Effector memory CD4-positive, alpha-beta T cell (primary cell): ENCODE results near the gene IQCK.
A peak's percentile ranks its signal among the peaks of the same experiment; 100 is the strongest.

Experiments used
- DNase-seq, 3 donors: peaks; one replicate each; pipeline ENCODE4 v3.0.0-alpha.2; 2020
- H3K27ac ChIP-seq: 2 replicates; pipeline ENCODE4 v1.7.0; 2013; ENCODE audit warnings: mild to moderate bottlenecking, low read length, moderate library complexity; ENCODE audit not compliant: insufficient read depth, poor library complexity, severe bottlenecking
- H3K27me3 ChIP-seq: replicated peaks from 2 replicates; pipeline ENCODE4 v1.7.0; 2013; ENCODE audit warnings: mild to moderate bottlenecking, low read length; ENCODE audit not compliant: insufficient read depth, control insufficient read depth, poor library complexity, severe bottlenecking
- H3K36me3 ChIP-seq: 2 replicates; pipeline ENCODE4 v1.7.0; 2013; ENCODE audit warnings: mild to moderate bottlenecking, low read length, moderate library complexity; ENCODE audit not compliant: control insufficient read depth, insufficient read depth
- H3K4me1 ChIP-seq: 2 replicates; pipeline ENCODE4 v1.7.0; 2013; ENCODE audit warnings: low read length, mild to moderate bottlenecking; ENCODE audit not compliant: control insufficient read depth, insufficient read depth, poor library complexity, severe bottlenecking
- H3K4me3 ChIP-seq: 2 replicates; pipeline ENCODE4 v1.7.0; 2013; ENCODE audit warnings: low read length, low read depth, mild to moderate bottlenecking; ENCODE audit not compliant: insufficient read depth, poor library complexity, severe bottlenecking
- H3K9me3 ChIP-seq: 2 replicates; pipeline ENCODE4 v1.7.0; 2013; ENCODE audit warnings: mild to moderate bottlenecking, low read length, moderate library complexity; ENCODE audit not compliant: control insufficient read depth

IQCK gene

DNA sequence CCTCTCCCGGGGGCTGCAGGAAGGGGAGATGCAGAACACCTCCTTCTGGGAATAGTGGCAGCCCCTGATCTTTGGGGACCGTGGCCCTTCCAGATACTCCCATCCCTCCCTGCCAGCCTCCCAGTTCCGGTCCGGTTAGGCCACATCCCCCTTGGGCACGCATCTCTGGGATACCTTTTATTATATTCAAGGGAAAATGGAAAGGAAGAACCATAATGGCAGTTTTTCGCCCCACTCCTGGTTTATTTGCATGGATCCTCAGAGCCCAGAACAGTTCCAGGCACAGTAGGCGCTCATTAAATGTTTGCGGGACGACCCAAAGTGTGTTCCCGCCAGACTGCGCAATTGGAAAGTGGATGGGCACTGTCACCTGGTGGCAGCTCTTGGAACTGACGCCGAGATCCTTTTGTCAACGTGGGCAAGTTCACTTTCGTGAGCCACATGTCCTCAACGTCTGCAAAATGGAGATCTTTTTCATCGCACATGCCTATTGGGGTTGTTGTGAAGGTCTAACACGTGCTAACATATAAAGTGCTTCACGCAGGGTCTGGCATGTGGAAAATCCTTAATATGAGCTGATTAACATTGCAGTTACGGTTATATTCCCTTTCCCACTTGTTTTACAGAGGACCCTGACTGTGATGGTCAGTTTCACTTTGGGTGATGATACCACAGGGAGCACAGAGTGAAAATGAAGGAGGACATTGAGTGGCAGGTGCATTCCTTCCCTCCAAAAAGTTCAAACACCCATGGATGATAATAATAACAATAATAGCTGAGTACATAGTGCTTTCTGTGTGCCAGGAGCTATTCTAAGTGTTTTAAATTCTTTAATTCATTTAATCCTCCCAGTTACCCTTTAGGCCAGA, 168.2 kb downstream of the IQCK start:
- peak; percentile 50 to 63 (median 60) for DNase-seq
- no peaks in the 10 kb centered on the region for H3K9me3 ChIP-seq
- H3K27me3 ChIP-seq = peaks cover 27% of the 10 kb centered on the region
- peaks cover 29% of the 10 kb centered on the region for H3K4me1 ChIP-seq
- peak overlapping the region; percentile 49 for H3K4me3 ChIP-seq
- no peaks in the 10 kb centered on the region for H3K36me3 ChIP-seq
- H3K27ac ChIP-seq = no peak overlapping the region

DNA sequence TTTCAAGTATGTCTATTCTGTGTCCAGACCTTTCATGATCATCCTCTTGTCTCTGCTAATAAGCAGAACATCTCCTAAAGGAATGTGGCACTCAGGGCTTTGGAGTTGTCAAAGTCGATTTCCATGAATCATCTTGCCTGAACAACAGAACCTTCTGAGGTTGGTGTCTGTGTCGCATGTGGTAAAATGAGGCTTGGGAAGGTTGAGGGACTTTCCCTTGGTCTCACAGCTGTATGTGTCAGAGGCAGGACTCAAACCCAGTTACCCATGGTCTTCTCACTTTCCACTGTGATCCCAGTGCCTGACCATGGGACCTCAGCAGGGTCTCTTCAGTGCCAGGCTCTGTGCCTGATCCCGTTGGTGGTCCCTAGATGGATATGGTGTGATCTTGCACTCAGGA, 170.8 kb downstream of the IQCK start:
- H3K27me3 ChIP-seq = peaks cover 12% of the 10 kb centered on the region
- H3K4me3 ChIP-seq = no peak overlapping the region
- no peak overlapping the region for H3K27ac ChIP-seq
- no peak for DNase-seq
- H3K36me3 ChIP-seq = no peaks in the 10 kb centered on the region
- H3K9me3 ChIP-seq = no peaks in the 10 kb centered on the region
- peaks cover 21% of the 10 kb centered on the region for H3K4me1 ChIP-seq

DNA sequence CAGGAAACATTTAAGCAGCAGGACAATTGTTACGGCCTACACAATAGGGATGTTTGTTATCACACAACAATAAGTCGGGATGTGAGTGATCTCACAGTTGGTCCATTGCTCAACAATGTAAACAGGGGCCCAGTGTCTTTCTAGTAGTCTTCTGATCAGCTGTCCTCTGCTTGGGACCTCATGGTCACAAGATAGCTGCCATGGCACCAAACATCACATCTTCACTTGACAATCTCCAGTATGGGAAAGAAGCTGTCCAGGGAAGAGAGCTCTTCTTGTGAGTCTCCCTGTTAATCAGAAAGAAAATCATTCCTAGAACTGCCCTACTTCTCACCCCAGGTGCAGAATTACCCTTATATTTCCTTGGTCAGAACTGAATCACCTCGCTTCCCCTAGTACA, 172.8 kb downstream of the IQCK start:
- no peak overlapping the region for H3K27ac ChIP-seq
- no peak for DNase-seq
- H3K9me3 ChIP-seq = no peaks in the 10 kb centered on the region
- no peaks in the 10 kb centered on the region for H3K36me3 ChIP-seq
- H3K4me1 ChIP-seq = peaks cover 7% of the 10 kb centered on the region
- H3K4me3 ChIP-seq = no peak overlapping the region
- peaks cover 2% of the 10 kb centered on the region for H3K27me3 ChIP-seq

DNA sequence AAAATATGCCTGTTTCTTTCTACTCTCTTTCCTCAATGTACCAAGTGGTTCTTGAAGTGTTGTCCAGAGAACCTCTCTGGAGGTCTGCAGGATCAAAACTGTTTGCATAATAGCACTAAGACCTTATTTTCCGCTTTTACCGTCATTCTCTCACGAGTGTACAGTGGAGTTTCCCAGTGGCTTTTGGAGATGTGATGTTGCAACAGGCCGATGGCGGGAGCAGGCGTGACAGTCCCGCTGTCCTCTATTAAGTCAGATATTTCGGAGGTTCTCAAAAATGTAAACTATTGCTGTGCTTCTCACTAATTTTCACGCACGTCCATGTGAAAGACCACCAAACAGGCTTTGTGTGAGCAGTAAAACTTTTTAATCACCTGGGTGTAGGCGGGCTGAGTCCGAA, 174.8 kb downstream of the IQCK start:
- H3K36me3 ChIP-seq = no peaks in the 10 kb centered on the region
- no peak overlapping the region for H3K27ac ChIP-seq
- no peak overlapping the region for H3K4me3 ChIP-seq
- H3K27me3 ChIP-seq = no peaks in the 10 kb centered on the region
- H3K9me3 ChIP-seq = no peaks in the 10 kb centered on the region
- H3K4me1 ChIP-seq = no peaks in the 10 kb centered on the region
- DNase-seq = no peak

DNA sequence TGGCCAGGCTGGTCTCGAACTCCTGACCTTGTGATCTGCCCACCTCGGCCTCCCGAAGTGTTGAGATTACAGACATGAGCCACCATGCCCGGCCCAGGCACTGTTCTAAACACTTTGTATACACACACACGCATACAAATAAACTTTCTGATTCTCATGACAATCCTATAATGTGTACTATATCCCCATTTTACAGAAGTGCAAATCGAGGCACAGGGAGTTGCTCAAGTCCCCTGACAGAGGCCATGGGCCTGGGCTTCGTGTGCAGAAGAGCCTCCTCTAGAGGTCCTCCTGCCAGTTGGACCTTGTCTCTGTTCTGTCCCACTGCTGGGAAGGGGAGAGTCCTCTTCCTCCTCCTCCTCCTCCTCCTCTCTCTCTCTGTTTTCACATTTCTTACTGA, 176.5 kb downstream of the IQCK start:
- DNase-seq = no peak
- Histone ChIP-seq H3K27ac (no peak overlapping the region), H3K4me1 (no peaks in the 10 kb centered on the region), H3K36me3 (no peaks in the 10 kb centered on the region), H3K9me3 (no peaks in the 10 kb centered on the region), H3K4me3 (no peak overlapping the region), H3K27me3 (no peaks in the 10 kb centered on the region)

DNA sequence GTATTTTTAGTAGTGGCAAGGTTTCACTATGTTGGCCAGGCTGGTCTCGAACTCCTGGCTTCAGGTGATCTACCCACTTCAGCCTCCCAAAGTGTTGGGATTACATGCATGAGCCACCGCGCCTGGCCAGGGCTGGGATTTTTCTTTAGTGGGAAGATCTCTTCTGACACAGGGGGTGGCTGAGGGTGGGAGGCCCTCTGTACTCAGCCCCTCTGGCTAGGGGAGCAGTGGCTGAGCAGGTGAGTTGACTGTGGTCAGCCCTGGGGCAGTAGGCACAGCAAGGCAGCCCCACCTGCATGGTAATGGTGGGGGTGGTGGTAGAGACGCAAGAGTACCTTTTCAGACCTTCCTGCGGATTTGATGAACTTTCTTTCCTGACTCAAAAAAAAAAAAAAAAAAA, 178.9 kb downstream of the IQCK start:
- no peaks in the 10 kb centered on the region for H3K36me3 ChIP-seq
- H3K27ac ChIP-seq = no peak overlapping the region
- H3K4me3 ChIP-seq = no peak overlapping the region
- H3K4me1 ChIP-seq = no peaks in the 10 kb centered on the region
- no peak for DNase-seq
- H3K9me3 ChIP-seq = no peaks in the 10 kb centered on the region
- H3K27me3 ChIP-seq = no peaks in the 10 kb centered on the region

DNA sequence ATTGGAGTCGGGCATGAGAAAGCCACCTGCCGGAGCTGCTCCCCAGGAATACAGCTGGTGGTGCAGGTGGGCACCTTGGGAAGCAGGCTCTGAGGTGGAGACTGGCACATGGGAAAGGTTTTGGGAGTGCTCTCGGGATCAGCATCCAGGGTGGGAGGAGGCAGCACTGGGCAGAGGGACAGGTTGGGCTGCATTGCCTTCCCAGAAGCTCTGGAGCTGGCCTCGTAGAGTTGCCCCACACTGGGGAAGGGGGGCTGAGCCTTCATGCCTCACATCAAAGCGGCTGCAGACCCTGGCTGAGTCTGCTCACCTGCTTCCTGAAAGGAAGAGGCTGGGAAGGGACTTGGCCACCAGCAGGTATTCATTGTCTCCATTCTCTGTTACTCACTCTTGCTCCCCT, 180.1 kb downstream of the IQCK start:
- DNase-seq = no peak
- Histone ChIP-seq H3K27ac (no peak overlapping the region), H3K36me3 (no peaks in the 10 kb centered on the region), H3K4me1 (no peaks in the 10 kb centered on the region), H3K27me3 (no peaks in the 10 kb centered on the region), H3K4me3 (no peak overlapping the region), H3K9me3 (no peaks in the 10 kb centered on the region)

DNA sequence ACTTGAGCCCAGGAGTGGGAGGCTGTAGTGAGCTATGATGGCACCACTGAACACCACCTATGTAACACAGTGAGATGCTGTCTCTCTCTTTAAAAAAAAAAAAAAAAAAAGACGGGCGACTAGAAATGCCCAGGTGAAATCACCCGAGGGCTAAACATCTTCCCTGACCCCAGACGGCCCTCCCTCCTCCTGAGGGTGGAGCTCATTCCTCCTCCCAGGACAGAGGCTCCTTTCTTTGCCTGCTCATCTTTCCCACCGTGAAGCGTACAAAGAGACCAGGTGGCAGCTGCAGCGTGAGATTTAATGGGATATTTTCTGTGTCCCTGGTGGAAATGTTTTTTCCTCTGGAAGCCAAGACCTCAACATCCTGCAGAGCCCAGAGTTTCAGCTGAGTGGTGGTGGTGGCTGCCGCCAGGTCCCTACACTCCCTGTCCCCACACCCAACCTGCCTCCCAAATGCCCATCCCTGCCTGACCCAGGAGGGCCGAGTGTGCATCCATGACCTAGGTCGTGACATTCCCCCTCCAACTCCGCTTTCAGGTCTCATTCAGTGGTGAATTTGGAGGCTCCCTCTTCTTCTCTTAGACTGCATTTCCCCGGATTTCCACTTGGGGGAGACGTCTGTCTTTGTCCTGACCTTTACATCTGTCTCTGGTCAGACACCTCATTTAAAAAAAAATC, 181.0 kb downstream of the IQCK start:
- no peaks in the 10 kb centered on the region for H3K27me3 ChIP-seq
- H3K4me3 ChIP-seq = no peak overlapping the region
- no peaks in the 10 kb centered on the region for H3K36me3 ChIP-seq
- no peaks in the 10 kb centered on the region for H3K4me1 ChIP-seq
- no peak for DNase-seq
- H3K27ac ChIP-seq = no peak overlapping the region
- no peaks in the 10 kb centered on the region for H3K9me3 ChIP-seq

DNA sequence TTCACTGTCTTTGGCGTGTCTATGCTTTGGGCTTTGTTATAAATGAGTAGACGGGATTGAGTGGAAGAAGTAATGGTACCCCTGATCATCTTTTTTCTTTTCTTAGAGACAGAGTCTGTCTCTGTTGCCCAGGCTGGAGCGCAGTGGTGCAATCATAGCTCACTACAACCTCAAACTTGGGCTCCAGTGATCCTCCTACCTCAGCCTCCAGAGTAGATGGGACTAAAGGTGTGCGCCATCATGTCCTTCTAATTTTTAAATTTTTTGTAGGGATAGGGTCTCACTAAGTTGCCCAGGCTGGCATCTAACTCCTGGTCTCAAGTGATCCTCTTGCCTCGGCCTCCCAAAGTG, 181.5 kb downstream of the IQCK start:
- no peak for DNase-seq
- Histone ChIP-seq H3K36me3 (no peaks in the 10 kb centered on the region), H3K4me1 (no peaks in the 10 kb centered on the region)

DNA sequence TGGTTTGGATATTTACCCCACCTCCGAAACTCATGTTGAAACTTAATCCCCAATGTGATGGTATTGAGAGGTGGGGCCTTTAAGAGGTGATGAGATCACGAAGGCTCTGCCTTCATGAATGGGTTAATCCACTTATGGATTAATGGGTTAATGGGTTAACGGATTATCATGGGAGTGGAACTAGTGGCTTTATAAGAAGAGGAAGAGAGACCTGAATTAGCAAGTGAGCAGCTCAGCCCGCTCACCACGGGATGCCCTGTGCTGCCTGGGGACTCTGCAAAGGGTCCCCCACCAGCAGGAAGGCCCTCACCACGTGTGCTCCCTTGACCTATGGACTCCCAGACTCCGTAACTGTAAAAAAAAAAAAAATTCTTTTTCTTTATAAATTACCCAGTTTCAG, 183.1 kb downstream of the IQCK start:
- Histone ChIP-seq H3K27ac (no peak overlapping the region), H3K36me3 (no peaks in the 10 kb centered on the region), H3K4me3 (no peak overlapping the region), H3K4me1 (no peaks in the 10 kb centered on the region), H3K9me3 (no peaks in the 10 kb centered on the region), H3K27me3 (no peaks in the 10 kb centered on the region)
- DNase-seq = no peak

More for the DNA sequence above, 181.5 kb downstream of the IQCK start:
- Histone ChIP-seq H3K27me3 (no peaks in the 10 kb centered on the region), H3K9me3 (no peaks in the 10 kb centered on the region), H3K27ac (no peak overlapping the region), H3K4me3 (no peak overlapping the region)
